ENCODE measurements around the gene UBE2R2.
"Not testable (repeated sequence)": the region's sequence is repeated elsewhere in the genome, so short reads cannot be mapped to it uniquely, and the experiment has no call there.

Gene UBE2R2

DNA sequence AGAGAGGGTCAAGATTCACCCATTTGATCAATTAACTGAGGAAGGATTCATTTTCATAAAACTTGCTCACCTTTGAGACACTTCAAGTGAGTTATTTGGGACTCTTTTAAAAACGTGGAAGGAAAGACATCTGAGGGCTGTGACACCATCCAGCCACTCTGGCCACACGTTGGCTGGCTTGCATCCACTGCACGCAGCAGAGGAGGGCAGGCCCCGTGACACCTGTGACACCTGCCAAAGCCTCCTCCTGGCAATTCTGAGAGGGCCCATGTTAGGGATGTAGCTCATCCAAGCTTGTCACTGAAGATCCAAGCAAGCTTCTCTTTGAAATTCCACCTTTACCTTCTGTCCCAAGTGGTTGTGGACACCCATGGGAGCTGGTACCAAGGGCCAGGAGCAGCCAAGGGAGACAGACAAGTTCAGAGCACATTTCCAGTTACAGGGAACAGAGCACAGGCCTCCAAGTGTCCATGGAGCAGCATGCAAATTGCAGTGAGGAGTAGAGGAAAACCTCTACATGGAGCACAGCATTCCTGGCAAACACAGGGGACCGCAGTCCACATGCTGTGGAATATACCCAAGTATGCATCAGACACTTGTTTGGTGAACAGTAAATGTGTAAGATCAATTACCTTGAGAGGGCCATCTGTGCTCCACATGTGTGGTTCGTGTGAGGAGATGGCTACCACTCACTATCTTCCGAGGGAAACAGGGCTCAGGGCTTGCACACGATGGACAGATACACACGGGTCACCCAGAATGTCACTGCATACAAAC, 16.8 kb upstream of the UBE2R2 start:
- DNase-seq (ENCODE audit: low read depth), result no peak

DNA sequence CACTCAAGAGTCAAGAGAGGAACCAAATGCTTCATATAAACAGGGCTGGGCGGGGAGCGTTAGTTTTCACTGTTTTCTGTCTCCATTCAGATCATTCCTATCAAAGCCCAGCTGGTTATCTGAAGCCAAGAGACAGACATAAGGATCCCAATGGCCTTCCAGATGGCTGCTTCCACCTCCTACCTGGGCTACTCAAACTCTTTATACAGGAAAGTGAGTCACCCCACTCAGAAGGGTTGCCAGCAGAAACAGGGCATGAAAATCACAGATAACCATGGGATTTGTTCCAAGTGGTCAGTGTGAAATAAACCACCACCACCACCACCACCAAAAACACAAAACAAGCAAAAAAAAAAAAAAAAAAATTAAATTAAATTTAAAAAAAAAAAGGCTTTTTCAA, 16.1 kb upstream of the UBE2R2 start:
- DNase-seq (ENCODE audit: low read depth), result no peak

DNA sequence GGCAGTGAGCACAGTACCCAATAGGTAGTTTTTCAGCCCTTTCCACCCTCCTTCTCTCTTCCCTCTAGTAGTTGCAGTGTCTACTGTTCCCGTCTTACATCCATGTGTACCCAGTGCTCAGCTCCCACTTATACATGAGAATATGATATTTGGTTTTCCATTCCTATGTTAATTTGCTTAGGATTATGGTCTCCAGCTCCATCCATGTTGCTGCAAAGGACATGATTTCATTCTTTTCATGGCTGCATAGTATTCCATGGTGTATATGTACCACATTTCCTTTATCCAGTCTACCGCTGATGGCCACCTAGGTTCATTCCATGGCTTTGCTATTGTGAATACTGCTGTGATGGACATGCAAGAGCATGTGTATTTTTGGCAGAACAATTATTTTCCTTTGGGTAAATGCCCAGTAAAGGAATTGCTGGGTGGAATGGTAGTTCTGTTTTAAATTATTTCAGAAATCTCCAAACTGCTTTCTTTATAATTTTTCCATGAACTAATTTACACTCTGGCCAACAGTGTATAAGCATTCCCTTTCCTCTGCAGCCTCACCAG, 14.9 kb upstream of the UBE2R2 start:
- DNase-seq (ENCODE audit: low read depth), result not testable (repeated sequence)

DNA sequence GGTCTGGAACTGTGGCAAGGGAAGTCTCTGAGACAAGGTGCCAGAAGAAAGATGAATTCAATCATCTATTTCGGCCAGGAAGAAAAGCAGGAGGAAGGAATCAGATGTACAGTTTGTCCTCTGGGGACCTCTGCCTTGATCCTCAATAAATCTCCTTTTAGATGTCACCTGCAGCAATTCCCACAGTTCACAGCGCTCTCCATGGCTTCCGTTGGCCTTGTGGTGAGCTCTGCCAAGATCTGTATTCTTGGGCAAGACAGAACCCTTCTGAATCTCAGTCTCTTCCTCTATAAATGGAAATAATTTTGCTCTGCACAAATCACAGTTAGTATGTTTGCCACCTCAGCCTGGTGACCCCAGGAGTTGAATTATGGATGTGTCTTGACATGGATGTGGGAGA, 12.8 kb upstream of the UBE2R2 start:
- DNase-seq (ENCODE audit: low read depth), result not testable (repeated sequence)

DNA sequence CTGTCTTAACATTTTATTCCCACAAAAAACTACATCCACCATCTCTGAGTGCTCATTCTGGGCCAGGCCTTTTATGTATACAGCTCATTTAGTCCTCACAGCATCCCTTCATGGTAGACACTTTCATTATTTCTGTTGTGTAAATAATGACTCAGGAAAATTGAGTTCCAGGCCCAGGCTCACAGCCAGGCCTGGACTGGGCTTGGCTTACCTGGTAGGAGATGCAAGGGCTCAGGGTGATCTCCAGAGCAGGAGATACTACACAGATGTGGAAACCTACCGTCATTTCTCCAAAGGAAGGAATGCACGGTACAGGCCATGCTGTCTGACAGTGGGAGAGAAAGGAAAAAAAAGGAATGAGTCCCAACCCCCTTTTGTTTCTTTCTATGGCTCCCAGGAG, 9.8 kb upstream of the UBE2R2 start:
- DNase-seq (ENCODE audit: low read depth), result not testable (repeated sequence)

DNA sequence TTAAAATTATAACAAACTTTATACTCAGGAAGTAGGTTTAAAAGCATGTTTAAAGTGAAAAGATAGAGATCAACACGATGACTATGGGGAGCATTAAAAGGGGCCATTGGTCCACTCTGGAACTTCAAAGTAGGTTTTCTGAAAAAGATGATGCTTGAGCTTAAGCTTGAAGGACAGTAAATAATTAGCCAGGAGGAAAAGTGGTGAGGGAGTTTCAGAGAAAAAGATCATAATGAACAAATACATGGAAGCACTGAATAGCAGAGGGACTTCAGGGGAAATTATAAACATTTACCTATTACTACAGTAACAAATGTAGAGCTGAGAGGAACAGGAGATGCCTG, 8.0 kb upstream of the UBE2R2 start:
- DNase-seq (ENCODE audit: low read depth), result not testable (repeated sequence)

DNA sequence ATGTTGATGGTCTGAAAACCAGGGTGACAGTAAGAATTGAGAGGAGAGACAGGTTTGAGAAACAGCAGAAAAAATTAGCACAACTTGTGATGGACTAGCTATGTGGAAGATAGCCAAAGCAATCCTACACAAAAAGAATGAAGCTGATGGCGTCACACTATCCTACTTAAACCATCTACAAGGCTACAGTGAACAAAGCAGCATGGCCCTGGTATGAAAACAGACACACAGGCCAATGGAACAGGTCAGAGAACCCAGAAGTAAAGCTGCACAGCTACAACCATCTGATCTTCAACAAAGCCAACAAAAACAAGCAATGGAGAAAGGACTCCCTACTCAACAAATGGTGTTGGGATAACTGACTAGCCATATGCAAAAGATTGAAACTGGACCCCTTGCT, 7.5 kb upstream of the UBE2R2 start:
- DNase-seq (ENCODE audit: low read depth), result no peak

DNA sequence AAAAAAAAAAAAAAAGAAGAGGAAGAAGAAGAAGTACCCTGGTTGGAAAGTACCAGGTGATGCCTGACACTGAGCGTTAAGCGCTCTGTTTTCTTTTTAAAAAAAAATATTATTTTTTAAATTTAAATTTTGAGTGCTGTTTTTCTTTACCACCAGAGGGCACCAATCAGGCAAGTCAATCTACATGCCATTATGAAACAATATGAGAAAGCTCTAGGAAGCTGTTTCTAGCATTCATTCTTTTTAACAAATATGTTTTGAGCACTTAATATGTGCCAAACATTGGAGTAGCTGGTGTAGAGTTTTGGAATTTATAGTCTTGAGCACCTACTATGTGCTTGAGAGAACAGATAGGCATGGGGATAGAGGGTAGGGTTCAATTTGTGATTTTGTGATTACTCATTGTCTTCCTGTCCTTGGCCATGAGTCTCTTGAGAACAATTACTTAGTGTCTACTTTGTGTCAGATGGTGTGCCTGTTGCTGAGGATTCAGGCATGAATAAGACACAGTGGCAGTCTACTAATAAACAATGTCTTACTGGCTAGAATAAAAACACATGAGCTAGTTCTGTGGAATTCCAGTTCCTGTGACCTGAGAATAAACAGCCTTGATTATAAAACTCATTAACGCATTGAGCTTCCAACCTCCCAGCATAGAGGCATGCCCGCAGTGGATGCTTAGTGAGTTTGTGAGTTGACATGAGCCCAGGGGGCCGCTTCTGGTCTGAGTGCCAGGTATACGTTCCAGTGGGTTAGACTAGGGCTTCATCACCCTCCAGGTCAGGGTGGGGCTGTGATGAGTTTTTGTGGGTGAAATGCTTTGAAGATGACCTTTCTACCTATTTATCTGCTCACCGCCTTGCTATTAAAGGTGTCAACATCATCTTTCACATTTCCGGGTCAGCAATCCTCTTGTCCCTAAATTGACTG, 3.0 kb upstream of the UBE2R2 start:
- DNase-seq (ENCODE audit: low read depth), result peak; percentile 72

DNA sequence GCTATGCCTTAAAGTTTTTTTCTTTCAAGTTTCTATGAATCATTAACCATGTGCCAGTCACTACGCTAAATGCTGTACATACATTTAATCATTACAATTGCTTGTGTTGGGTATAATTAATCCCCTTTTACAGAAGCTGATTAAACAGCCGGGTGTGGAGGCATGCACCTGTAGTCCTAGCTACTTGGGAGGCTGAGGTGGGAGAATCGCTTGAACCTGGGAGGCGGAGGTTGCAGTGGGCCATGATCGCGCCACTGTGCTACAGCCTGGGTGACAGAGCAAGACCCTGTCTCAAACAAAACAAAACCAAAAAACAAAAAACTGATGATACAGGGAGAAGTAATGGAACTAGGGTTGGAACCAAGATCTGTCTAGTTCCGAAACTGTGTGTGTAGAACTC, 1.2 kb upstream of the UBE2R2 start:
- no peak for DNase-seq (ENCODE audit: low read depth)

DNA sequence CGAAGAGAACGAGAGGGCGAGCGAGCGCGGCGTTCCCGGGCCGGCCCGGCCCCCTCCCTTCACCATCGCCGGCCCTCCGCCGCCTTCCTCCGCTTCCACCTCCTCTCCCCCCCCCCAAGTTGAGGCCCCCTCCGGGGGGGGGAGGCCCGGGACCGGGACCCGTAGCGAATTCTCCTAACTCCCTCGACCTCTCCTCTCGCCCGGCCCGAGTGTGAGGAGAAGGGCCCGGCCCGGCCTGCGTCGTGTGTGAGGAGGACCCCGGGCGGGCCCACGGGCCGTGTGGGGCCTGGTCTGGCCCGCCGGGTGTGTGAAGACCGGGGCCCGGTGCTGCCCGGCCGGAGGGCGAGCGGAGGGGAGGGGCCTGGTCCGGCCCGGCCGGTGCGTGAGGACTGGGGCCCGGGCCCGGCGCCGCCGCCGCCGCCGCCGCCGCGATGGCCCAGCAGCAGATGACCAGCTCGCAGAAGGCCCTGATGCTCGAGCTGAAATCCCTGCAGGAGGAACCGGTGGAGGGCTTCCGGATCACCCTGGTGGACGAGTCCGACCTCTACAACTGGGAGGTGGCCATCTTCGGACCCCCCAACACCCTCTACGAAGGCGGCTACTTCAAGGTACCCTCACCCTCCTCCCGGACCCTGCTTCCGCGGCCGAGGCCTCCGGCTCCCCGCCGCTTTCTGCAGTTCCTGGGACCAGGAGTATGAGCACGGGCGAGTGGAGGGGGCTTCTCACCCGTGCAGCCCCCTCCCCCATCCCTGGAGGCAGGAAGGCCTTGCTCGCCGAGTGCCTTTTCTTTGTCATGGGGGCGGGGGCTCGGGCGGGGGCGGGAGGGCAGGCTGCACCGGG, 587 bp downstream of the UBE2R2 start:
- no peak for DNase-seq (ENCODE audit: low read depth)

DNA sequence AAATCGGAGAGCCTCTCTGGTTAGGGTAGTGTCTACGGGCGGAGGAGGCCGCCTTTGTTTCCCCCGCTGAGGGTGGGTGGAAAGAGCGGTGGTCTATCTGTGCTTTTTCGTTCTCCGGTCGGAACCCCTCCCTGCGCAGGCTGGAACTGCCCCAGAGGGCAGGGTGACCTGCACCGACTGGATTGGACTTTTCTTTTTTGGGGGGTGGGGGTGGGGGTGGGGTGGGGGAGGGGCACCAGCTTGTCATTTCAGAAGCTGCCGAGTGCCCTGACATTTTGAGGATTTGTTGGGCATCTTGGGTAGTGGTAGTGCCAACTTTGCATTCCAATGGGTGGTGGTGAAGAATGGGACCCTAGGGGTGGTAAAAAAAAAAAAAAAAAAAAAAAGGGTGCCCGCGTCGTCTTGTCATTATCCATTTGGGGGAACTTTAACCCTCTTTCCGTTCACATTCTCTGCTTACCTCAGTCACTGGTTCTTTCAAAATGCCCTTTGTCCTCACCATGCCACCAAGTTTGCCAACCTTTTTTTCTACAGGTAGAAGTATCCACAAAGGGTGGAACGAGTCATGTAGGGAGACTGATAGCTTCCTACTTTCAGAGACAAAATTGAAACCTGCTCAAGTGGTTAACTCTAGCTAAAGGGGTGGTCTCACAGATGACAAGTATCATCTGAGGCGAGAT, 1.3 kb downstream of the UBE2R2 start:
- DNase-seq (ENCODE audit: low read depth), result no peak

DNA sequence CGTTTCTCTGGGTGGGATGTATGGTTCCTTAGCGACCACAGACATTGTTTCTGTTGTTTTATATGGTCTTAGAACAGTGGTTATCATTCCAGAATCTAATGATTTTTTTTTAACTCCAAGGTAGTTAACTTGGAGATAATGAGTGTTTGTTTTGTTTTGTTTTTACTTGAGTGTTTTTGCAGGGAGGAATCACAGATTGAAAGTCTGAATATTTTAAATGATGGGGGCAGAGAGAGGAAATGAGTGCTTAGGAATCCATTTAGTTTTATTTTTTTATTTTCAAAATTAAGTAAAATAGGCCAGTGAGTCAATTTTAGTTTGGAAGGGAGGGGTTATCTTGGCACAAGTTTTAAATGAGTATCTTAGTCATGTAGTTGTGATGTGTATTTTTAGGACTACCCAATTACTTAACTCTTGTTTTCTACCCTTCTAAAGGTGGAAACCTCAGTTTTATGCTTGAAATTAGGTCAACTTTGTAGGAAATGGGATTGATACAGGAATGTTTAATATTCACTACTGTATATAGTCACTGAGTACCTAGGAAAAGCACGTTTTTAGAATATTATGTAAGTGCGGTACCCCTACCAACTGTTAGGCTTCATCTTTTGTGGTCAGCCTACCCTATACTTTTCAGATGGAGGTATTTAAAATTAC, 2.0 kb downstream of the UBE2R2 start:
- DNase-seq (ENCODE audit: low read depth), result no peak

DNA sequence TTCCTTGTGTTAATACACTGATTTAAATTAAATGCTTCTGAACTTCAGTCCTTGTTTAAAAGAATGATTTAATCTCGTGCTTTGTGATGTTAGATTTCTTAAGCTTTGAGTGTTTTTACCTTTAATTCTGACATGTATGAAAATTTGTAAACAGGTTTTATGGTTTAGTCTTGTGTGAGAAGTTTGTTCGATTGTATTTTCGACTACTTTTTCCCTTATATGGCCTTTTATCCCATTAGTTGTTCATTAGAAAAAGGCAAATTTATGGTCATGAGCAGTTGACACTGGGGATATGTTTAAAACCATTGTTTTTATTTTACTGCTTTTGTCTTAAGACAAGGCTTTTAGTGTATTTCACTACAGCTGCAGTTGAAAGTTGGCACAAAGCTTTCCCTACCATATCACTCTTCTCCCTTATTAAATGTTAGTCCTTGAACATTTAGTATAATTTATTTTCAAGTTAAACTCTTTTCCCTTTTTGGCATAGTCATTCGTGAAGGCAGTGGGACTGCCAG, 3.3 kb downstream of the UBE2R2 start:
- no peak for DNase-seq (ENCODE audit: low read depth)

DNA sequence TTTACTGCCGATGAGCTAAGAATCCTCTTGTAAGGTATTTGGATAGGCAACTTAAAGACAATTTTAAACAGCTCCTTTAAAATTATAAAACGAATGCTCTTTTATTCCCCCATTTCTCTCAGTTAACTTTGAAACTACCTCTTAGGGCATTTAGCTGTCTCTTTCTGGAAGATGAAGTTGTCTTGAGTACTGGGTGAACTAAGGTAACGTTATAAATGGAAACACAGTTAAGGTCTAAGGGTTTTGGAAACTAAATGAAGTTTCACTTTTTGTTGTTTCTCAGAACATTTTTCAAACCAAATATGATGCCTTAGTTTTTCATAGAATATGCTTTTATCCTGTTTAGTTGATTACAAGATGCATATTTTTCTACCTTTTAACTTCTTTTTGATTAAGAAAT, 6.8 kb downstream of the UBE2R2 start:
- DNase-seq (ENCODE audit: low read depth), result no peak

DNA sequence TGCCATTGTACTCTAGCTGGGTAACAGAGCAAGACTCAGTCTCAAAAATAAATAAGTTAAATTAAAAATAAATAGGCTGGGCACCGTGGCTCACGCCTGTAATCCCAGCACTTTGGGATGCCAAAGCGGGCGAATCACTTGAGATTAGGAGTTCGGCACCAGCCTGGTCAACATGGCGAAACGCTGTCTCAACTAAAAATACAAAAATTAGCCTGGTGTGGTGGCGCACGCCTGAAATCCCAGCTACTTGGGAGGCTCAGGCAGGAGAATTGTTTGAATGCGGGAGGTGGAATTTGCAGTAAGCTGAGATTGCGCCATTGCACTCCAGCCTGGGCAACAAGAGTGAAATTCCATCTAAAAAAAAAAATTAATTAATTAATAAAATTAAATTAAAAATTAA, 10.3 kb downstream of the UBE2R2 start:
- DNase-seq (ENCODE audit: low read depth), result not testable (repeated sequence)

DNA sequence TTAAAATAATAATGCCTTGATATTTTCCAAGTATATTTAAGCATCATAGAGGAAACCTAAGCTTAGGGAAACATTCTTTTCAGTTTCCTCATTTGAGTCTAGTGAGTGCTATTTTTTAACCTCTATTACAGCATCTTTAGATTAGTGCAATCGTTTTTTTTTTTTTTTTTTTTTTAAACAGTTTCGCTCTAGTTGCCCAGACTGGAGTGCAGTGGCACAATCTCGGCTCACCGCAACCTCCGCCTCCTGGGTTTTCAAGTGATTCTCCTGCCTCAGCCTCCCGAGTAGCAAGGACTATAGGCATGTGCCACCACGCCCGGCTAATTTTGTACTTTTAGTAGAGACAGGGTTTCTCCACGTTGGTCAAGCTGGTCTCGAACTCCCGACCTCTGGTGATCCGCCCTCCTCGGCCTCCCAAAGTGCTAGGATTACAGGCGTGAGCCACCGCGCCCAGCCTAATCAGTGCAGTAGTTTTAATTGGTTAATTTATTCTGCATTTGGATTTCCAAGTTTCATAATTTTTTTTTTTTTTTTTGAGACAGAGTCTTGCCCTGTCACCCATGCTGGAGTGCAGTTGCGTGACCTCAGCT, 12.8 kb downstream of the UBE2R2 start:
- DNase-seq (ENCODE audit: low read depth), result not testable (repeated sequence)

DNA sequence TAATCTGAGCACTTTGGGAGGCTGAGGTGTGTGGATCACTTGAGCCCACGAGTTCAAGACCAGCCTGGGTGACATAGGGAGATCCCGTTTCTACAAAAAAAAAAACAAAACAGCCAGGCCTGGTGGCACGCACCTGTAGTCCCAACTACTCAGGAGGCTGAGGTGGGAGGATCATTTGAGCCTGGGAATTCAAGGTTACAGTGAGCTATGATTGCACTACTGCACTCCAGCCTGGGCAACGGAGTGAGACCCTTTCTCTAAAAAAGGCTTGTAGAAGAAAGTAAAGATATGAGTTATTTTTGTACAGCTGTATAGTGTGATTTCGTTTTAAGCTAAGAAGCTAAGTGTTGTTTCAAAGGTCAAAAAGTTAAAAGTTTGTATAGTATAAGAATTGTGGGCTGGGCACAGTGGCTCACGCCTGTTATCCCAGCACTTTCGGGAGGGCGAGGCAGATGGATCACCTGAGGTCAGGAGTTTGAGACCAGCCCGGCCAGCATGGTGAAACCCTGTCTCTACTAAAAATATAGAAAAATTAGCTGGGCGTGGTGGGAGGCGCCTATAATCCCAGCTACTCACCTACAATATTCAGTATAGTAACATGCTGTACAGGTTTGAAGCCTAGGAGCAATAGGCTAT, 18.8 kb downstream of the UBE2R2 start:
- no peak for DNase-seq (ENCODE audit: low read depth)

DNA sequence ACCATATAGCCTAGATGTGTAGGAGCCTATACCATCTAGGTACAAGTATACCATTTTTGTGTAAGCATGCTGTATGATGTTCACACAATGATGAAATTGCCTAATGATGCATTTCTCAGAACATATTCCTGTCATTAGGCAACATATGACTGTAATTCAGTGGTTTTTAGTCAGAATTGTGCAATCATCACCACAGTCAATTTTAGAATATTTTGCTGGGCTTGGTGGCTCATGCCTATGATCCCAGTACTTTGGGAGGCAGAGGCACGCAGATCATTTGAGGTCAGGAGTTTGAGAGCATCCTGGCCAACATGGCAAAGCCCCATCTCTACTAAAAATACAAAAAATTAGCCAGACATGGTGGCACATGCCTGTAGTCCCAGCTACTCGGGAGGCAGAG, 19.3 kb downstream of the UBE2R2 start:
- DNase-seq (ENCODE audit: low read depth), result peak; percentile 91

DNA sequence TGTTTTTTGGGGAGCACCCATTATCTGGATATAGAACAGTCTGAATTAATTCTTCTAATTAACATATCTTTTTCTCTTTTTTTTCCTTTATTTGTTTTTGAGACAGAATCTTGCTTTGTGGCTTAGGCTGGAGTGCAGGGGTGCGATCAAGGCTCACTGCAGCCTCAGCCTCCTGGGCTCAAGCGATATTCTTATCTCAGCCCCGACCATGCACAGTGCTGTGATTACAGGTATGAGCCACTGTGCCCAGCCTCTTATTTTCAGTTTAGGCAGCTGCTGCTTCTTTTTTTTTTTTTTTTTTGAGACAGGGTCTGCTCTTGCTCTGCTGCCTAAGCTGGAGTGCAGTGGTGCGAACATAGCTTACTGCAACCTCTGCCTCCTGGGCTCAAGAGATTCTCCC, 20.2 kb downstream of the UBE2R2 start:
- no peak for DNase-seq (ENCODE audit: low read depth)

DNA sequence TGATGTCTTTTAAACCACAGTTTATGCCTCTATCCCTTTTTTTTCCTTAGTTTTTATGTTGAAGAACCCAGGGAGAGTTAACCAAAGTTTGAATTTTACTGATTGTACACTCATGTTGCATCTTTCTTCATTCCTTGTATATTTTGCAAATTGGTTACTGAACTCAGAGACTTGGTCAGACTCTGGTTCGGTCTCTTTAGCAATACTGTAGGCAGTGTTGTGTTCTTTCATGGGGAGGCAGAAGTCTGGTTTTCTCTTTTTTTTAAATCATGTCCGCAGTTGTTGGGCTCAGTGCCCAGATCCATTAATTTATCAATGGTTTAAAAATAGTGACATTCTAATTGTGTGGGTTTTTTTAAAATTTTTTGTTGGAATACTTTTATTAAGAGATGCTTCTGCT, 23.4 kb downstream of the UBE2R2 start:
- no peak for DNase-seq (ENCODE audit: low read depth)
